H1 (cell line): ENCODE measurements around the gene STOML2. TPM values are rescaled to one million over a fixed set of nuclear protein-coding genes. Genes with fewer than 3 reads are reported as not detected.

Source experiments
- CTCF ChIA-PET: fragments of 300-600 bp; sonication (Branson Sonifier 250); formaldehyde crosslinking; loops from one replicate; lab custom pipeline; 2021; ENCODE audit not compliant: partially characterized antibody; lab: Charles Lee
- POLR2A ChIA-PET: fragments of 300-600 bp; sonication (Branson Sonifier 250); formaldehyde crosslinking; loops from one replicate; lab custom pipeline; 2021; ENCODE audit warnings: inconsistent platforms; ENCODE audit not compliant: partially characterized antibody; lab: Charles Lee
- DNase-seq, 2 experiments: peaks; one replicate each; pipeline versions ENCODE4 v3.0.0 to v3.0.0-alpha.2; 2010 to 2022; ENCODE audit warnings: low spot score in 2 of 2, low read depth in 1 of 2, mixed read lengths in 1 of 2
- FAIRE-seq: peaks from 2 replicates; lab custom pipeline; 2011; peaks lifted over from hg19 to GRCh38; lab: Jason Lieb, UNC
- H2AFZ ChIP-seq: 2 replicates; pipeline ENCODE4 v1.8.1; 2012; ENCODE audit warnings: low read length, inconsistent platforms
- H2AK5ac ChIP-seq: 2 replicates; pipeline ENCODE4 v1.6.1; 2013; ENCODE audit warnings: low read depth, low read length
- H2BK120ac ChIP-seq: replicated peaks from 2 replicates; pipeline ENCODE3; 2013; ENCODE audit warnings: low read depth, low read length, inconsistent platforms
- H2BK12ac ChIP-seq: 2 replicates; pipeline ENCODE4 v1.6.1; 2013; ENCODE audit warnings: low read depth, low read length
- H2BK15ac ChIP-seq: 2 replicates; pipeline ENCODE4 v1.6.1; 2013; ENCODE audit warnings: low read length
- H2BK20ac ChIP-seq: 2 replicates; pipeline ENCODE4 v1.6.1; 2013; ENCODE audit warnings: low read length
- H2BK5ac ChIP-seq: 2 replicates; pipeline ENCODE4 v1.6.1; 2013; ENCODE audit warnings: low read depth, low read length
- H3K14ac ChIP-seq: 2 replicates; pipeline ENCODE4 v1.6.1; 2013; ENCODE audit warnings: inconsistent platforms; ENCODE audit not compliant: insufficient read length
- H3K18ac ChIP-seq: 2 replicates; pipeline ENCODE4 v1.6.1; 2013; ENCODE audit warnings: low read length; ENCODE audit errors: extremely low read depth
- H3K23ac ChIP-seq: 2 replicates; pipeline ENCODE4 v1.6.1; 2013; ENCODE audit warnings: inconsistent platforms; ENCODE audit not compliant: insufficient read length
- H3K23me2 ChIP-seq: 2 replicates; pipeline ENCODE4 v1.6.1; 2013; ENCODE audit warnings: low read depth, low read length
- H3K27ac ChIP-seq: 2 replicates; pipeline ENCODE4 v1.6.1; 2011; ENCODE audit warnings: low read depth, low read length, inconsistent platforms
- H3K27me3 ChIP-seq, 4 experiments: replicated peaks in 1 of 4; 1 replicate in 1 of 4; 2 replicates in 3 of 4; pipeline versions ENCODE4 v1.6.1 to v1.8.1; 2011 to 2013; ENCODE audit warnings: low read length in 3 of 4, mild to moderate bottlenecking in 3 of 4, inconsistent platforms in 2 of 4, mixed read lengths in 2 of 4, moderate library complexity in 1 of 4; ENCODE audit not compliant: control insufficient read depth in 3 of 4, insufficient read depth in 3 of 4; ENCODE audit errors: extremely low read depth in 1 of 4
- H3K36me3 ChIP-seq, 4 experiments: 2 replicates each; pipeline versions ENCODE4 v1.6.1 to v1.8.1; 2011 to 2013; ENCODE audit warnings: mild to moderate bottlenecking in 4 of 4, low read length in 3 of 4, moderate library complexity in 2 of 4, control low read depth in 1 of 4, inconsistent platforms in 1 of 4; ENCODE audit not compliant: insufficient read depth in 4 of 4, control insufficient read depth in 2 of 4
- H3K4ac ChIP-seq: replicated peaks from 2 replicates; pipeline ENCODE3; 2013; ENCODE audit warnings: low read length, low read depth, mixed read lengths, inconsistent platforms; ENCODE audit not compliant: insufficient read length
- H3K4me1 ChIP-seq, 4 experiments: replicated peaks in 1 of 4; 1 replicate in 1 of 4; 2 replicates in 3 of 4; pipeline versions ENCODE4 v1.6.1 to v1.8.1; 2011 to 2013; ENCODE audit warnings: low read length in 3 of 4, inconsistent platforms in 2 of 4, mixed read lengths in 1 of 4; ENCODE audit not compliant: insufficient read depth in 4 of 4, control insufficient read depth in 3 of 4
- H3K4me2 ChIP-seq, 2 experiments: 2 replicates each; pipeline versions ENCODE4 v1.6.1 to v1.8.1; 2011 to 2013; ENCODE audit warnings: low read depth in 2 of 2, low read length in 2 of 2, control low read depth in 1 of 2, inconsistent platforms in 1 of 2, mild to moderate bottlenecking in 1 of 2; ENCODE audit not compliant: insufficient read depth in 1 of 2
- H3K4me3 ChIP-seq, 4 experiments: fragments of 200-600, 300-600 bp in 1 of 4; sonication (generic), shearing (Covaris generic), sonication (Bioruptor Twin) in 1 of 4; 2 replicates each; pipeline versions ENCODE4 v1.5.1 to v1.8.1; 2011 to 2016; ENCODE audit warnings: low read length in 4 of 4, low read depth in 3 of 4, control low read depth in 2 of 4, inconsistent platforms in 2 of 4, mild to moderate bottlenecking in 2 of 4, mixed read lengths in 1 of 4, moderate library complexity in 1 of 4; ENCODE audit not compliant: insufficient read depth in 2 of 4; ENCODE audit errors: extremely low read depth in 1 of 4
- H3K56ac ChIP-seq: replicated peaks from 2 replicates; pipeline ENCODE3; 2013; ENCODE audit warnings: low read depth, mild to moderate bottlenecking, mixed read lengths, low read length, inconsistent platforms; ENCODE audit not compliant: insufficient read length
- H3K79me1 ChIP-seq: 2 replicates; pipeline ENCODE4 v1.6.1; 2013; ENCODE audit warnings: low read depth, low read length, control low read depth
- H3K79me2 ChIP-seq, 2 experiments: 2 replicates each; pipeline versions ENCODE4 v1.6.1 to v1.8.1; 2012 to 2013; ENCODE audit warnings: low read length in 2 of 2, mild to moderate bottlenecking in 2 of 2, inconsistent platforms in 1 of 2; ENCODE audit not compliant: insufficient read depth in 2 of 2, control insufficient read depth in 1 of 2
- H3K9ac ChIP-seq, 4 experiments: replicated peaks in 1 of 4; 1 replicate in 1 of 4; 2 replicates in 3 of 4; pipeline versions ENCODE4 v1.6.1 to v1.8.1; 2011 to 2013; ENCODE audit warnings: low read depth in 3 of 4, low read length in 3 of 4, control low read depth in 2 of 4, mild to moderate bottlenecking in 2 of 4, moderate library complexity in 2 of 4, inconsistent platforms in 1 of 4; ENCODE audit errors: extremely low read depth in 1 of 4
- H3K9me3 ChIP-seq, 2 experiments: 2 replicates each; pipeline versions ENCODE4 v1.6.1 to v1.8.1; 2012 to 2013; ENCODE audit warnings: mild to moderate bottlenecking in 2 of 2, moderate library complexity in 2 of 2, control low read depth in 1 of 2, inconsistent platforms in 1 of 2, low read depth in 1 of 2, low read length in 1 of 2, mixed read lengths in 1 of 2; ENCODE audit not compliant: insufficient read depth in 2 of 2
- H4K20me1 ChIP-seq, 2 experiments: replicated peaks in 1 of 2; 2 replicates each; pipeline versions ENCODE3 to v1.8.1; 2011 to 2013; ENCODE audit warnings: inconsistent platforms in 2 of 2, low read length in 2 of 2, mild to moderate bottlenecking in 1 of 2; ENCODE audit not compliant: insufficient read depth in 2 of 2, control insufficient read depth in 1 of 2
- H4K5ac ChIP-seq: 2 replicates; pipeline ENCODE4 v1.6.1; 2013; ENCODE audit warnings: low read length, low read depth, mixed read lengths, inconsistent platforms; ENCODE audit not compliant: insufficient read length
- H4K8ac ChIP-seq: 2 replicates; pipeline ENCODE4 v1.8.0; 2013; ENCODE audit warnings: mild to moderate bottlenecking, moderate library complexity, low read length, inconsistent platforms; ENCODE audit not compliant: insufficient read depth; ENCODE audit errors: extremely low read depth
- H4K91ac ChIP-seq: replicated peaks from 2 replicates; pipeline ENCODE3; 2013; ENCODE audit warnings: low read length, mixed read lengths, inconsistent platforms; ENCODE audit not compliant: insufficient read length
- CEBPB ChIP-seq: IDR thresholded peaks from 2 replicates; pipeline ENCODE4 v1.6.1; 2012; ENCODE audit warnings: low read depth, low read length
- CTCF ChIP-seq, 3 experiments: IDR thresholded peaks; 1 replicate in 2 of 3; 2 replicates in 1 of 3; pipeline versions ENCODE4 v1.5.1 to v1.6.1; 2011; ENCODE audit warnings: low read length in 3 of 3, mild to moderate bottlenecking in 3 of 3, inconsistent platforms in 2 of 3, low read depth in 1 of 3, moderate library complexity in 1 of 3; ENCODE audit not compliant: insufficient read depth in 1 of 3; ENCODE audit errors: control extremely low read depth in 1 of 3
- EGR1 ChIP-seq: IDR thresholded peaks from 2 replicates; pipeline ENCODE4 v1.6.1; 2011; ENCODE audit warnings: low read depth, low read length, borderline replicate concordance
- KDM5A ChIP-seq: fragments of 200-600 bp; IDR thresholded peaks from 2 replicates; pipeline ENCODE4 v1.7.1; 2012; ENCODE audit warnings: mild to moderate bottlenecking, low read length, inconsistent platforms, mixed read lengths
- TAF1 ChIP-seq: IDR thresholded peaks from 2 replicates; pipeline ENCODE4 v1.6.1; 2011; ENCODE audit warnings: mild to moderate bottlenecking, low read depth, low read length
- TBP ChIP-seq: IDR thresholded peaks from 2 replicates; pipeline ENCODE4 v1.6.1; 2011; ENCODE audit warnings: low read depth, low read length, improper control_type of control experiment
- TEAD4 ChIP-seq: IDR thresholded peaks from 2 replicates; pipeline ENCODE4 v1.6.1; 2012; ENCODE audit warnings: low read depth, low read length, inconsistent platforms, mixed read lengths
- WGBS, 2 experiments: shearing (Covaris generic) in 1 of 2; methylation state at CpG; one replicate each; pipeline versions ENCODE4 v1.1.6 to v1.1.7; 2013 to 2015; ENCODE audit warnings: low lambda C conversion rate in 2 of 2, mixed read lengths in 2 of 2, inconsistent platforms in 1 of 2, low coverage in 1 of 2, missing lambda C conversion rate in 1 of 2; ENCODE audit not compliant: insufficient replicate concordance in 2 of 2, insufficient coverage in 1 of 2, insufficient read length in 1 of 2; ENCODE audit errors: extremely low coverage in 1 of 2, missing lambda C conversion rate in 1 of 2; 5-methylcytosine and 5-hydroxymethylcytosine counted together
- polyA plus RNA-seq, 7 experiments: library from polyadenylated mRNA; depleted of rRNA in 3 of 7; stranded (reverse) in 5 of 7; unstranded in 2 of 7; fragments of >200 nt in 5 of 7; fragments of 200-250 nt in 2 of 7; gene quantifications; 1 replicate in 5 of 7; 2 replicates in 1 of 7; 4 replicates in 1 of 7; pipeline versions ENCODE4 v1.2.1 to v1.2.3, GENCODE V29; 2011 to 2013; ENCODE audit warnings: missing spikeins in 2 of 7, mixed read lengths in 2 of 7
- total RNA-seq: library from RNA; stranded (reverse); fragmentation: NEBNext Ultra II Directional; extraction: Animal tissue kit (Norgen Biotek cat#: 25700); gene quantifications from 2 replicates; pipeline ENCODE4 v1.2.1, GENCODE V29; 2021

STOML2 gene
- total and polyA plus RNA-seq, 2 of the 8 experiments (the other 6 are each of a cell fraction or from before 2014, with no cell fraction given) = 203 to 256 TPM

- Histone ChIP-seq H3K14ac (no peak overlapping the region), H2AK5ac (no peak overlapping the region), H2BK120ac (no peak overlapping the region), H3K79me1 (peaks cover 7% of the 10 kb centered on the region), H3K9ac (no peak overlapping the region), H2BK20ac (no peak overlapping the region), H3K27ac (no peak overlapping the region), H4K20me1 (no peaks in the 10 kb centered on the region), H4K91ac (no peak overlapping the region), H4K8ac (no peak overlapping the region), H3K4me2 (no peak overlapping the region), H3K79me2 (peaks cover 0 to 19% of the 10 kb centered on the region in 2 experiments; a peak in 2 of 4 replicates), H4K5ac (no peak overlapping the region), H3K23ac (no peak overlapping the region), H2BK15ac (no peak overlapping the region), H2AFZ (no peak overlapping the region), H3K4ac (no peak overlapping the region), H3K27me3 (no peaks in the 10 kb centered on the region), H2BK5ac (no peak overlapping the region), H3K18ac (no peak overlapping the region), H3K4me3 (no peak overlapping the region), H3K9me3 (no peaks in the 10 kb centered on the region), H3K36me3 (peaks cover 9 to 24% (median 18%) of the 10 kb centered on the region in 4 experiments), H3K4me1 (peaks cover 0 to 11% (median 3%) of the 10 kb centered on the region in 4 experiments; a peak in 5 of 7 replicates), H3K23me2 (peaks cover 8% of the 10 kb centered on the region), H3K56ac (no peak overlapping the region), H2BK12ac (no peak overlapping the region)
- FAIRE-seq = no peak
- ChIA-PET POLR2A (interaction anchor here (2.4 to 17.4 kb wide), 3 partner anchors 10 to 22 kb away, joined by 8 to 440 read pairs (median 151); partner anchors contain the start of genes ATOSB, FANCG and VCP), CTCF (interaction anchor here (1.0 to 4.1 kb wide), 3 partner anchors 13 to 337 kb away, joined by 5 to 46 read pairs (median 5); partner anchors contain the start of gene FANCG)
- WGBS, 2 experiments = 70% methylated on average over 3 of the region's 3 CpGs; no CpG with 5 or more reads in 1 of the 2 experiments
- no peak for DNase-seq
- no peak for TF ChIP-seq CTCF (IDR thresholded peaks at IDR 0.05; ENCODE audit: control extremely low read depth in 1 of 3, insufficient read depth in 1 of 3, low read depth in 1 of 3, low read length in 3 of 3)
- no peak for TF ChIP-seq KDM5A
- TF ChIP-seq TAF1 = no peak
- TF ChIP-seq EGR1 = no peak
- TF ChIP-seq TBP = no peak
- TF ChIP-seq CEBPB = no peak
- no peak for TF ChIP-seq TEAD4
These were observed 5.4 kb downstream of the STOML2 start for GRCh38 chr9:35097573-35097972.
